ENCODE data around the gene FOXO1. TPM values are rescaled to one million over a fixed set of nuclear protein-coding genes. Genes with fewer than 3 reads are reported as not detected.
A peak's percentile ranks its signal among the peaks of the same experiment; 100 is the strongest.
"Not testable (repeated sequence)": the region's sequence is repeated elsewhere in the genome, so short reads cannot be mapped to it uniquely, and the experiment has no call there.

The FOXO1 gene
- total RNA-seq: 1 to 10 TPM; 6.1 to 9.5 TPM

DNA sequence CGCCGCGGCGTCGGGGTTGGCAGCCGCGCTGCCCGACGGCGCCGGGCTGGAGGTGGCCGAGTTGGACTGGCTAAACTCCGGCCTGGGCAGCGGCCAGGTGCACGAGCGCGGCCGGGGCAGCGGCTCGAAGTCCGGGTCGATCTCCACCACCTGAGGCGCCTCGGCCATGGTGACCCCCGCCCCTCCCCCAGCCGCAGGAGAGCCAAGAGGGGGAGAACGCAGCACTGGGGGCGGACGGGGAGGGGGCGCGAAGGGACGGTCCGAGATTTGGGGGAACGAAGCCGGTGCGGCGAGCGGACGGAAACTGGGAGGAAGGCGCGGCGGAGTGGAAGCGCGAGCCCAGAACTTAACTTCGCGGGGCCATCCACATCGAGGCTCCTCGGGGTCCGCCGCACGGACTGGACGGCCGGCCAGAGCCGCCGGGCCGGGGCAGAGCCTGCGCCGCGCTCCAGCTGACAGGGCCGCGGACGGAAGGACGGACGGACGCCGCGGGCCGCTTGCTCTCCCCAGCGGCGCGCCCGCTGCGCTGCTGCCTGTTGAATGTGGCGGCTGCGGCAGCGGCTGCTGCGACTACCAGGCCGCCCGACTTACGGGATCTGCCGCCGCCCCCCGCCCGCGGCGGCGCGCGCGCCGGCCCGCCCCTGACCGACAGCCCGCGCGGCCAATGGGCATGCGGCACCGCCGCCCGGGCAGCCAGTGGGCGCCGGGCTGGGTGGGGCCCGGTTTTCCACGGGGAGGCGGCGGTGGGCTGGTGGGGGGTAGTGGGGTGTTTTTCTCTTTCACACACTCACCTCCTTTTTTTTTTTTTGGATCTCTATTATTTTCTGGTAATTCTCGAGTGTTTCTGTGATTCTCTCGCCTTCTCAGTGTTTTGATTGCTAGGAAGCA is at the start of gene FOXO1:
Gene FOXO1, minus strand, starts transcription at position 597 of the 888 bp plus-strand sequence. Its CDS starts 429 bp downstream, at position 168.
- H3K9me3 Mint-ChIP-seq: no peaks in the 10 kb centered on the region
- no peaks in the 10 kb centered on the region for H3K36me3 Mint-ChIP-seq
- no peaks in the 10 kb centered on the region for H3K27me3 Mint-ChIP-seq
- peak within 1 kb of the TSS; percentile 74 to 87 for H3K27ac Mint-ChIP-seq
- peak; percentile 96 for DNase-seq (ENCODE audit: low spot score)
- ATAC-seq: peak; percentile 85 to 93
- H3K4me3 Mint-ChIP-seq: peak within 1 kb of the TSS; percentile 91
- H3K4me1 Mint-ChIP-seq (ENCODE audit: low read depth in 2 of 2): peaks cover 28 to 32% of the 10 kb centered on the region in 2 donors

DNA sequence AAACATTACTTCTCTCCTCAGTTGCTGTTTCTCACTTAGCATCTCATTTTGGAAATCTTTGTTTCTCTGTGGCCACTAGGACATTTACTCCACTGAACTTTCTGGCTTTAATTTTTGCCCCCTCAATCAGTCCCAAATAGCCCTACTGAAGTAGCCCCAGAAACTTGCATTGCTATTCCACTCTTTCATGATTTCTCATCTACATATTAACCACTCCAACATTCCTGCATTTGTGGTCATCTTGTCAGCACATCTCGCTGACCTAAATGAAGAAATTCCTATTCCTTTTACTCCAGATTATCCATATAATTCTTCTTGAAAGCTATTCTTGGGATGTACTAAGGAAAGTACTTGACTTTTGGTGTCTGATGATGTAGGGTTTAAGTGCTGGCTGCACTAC is 48.0 kb upstream of the FOXO1 start:
- peaks cover 40% of the 10 kb centered on the region for H3K36me3 Mint-ChIP-seq
- not testable (repeated sequence) for ATAC-seq; H3K4me1 Mint-ChIP-seq (ENCODE audit: low read depth in 2 of 2); H3K27me3 Mint-ChIP-seq; DNase-seq (ENCODE audit: low spot score); H3K4me3 Mint-ChIP-seq; H3K27ac Mint-ChIP-seq
- peaks cover 19% of the 10 kb centered on the region for H3K9me3 Mint-ChIP-seq

- DNase-seq (ENCODE audit: low spot score) (no peak), ATAC-seq (no peak)
- peaks cover 36% of the 10 kb centered on the region for H3K36me3 Mint-ChIP-seq
- H3K27ac Mint-ChIP-seq: no peak overlapping the region
- no peak overlapping the region for H3K4me3 Mint-ChIP-seq
- no peaks in the 10 kb centered on the region for H3K27me3 Mint-ChIP-seq
- H3K4me1 Mint-ChIP-seq (ENCODE audit: low read depth in 2 of 2): peaks cover 0 to 9% of the 10 kb centered on the region in 2 donors
- H3K9me3 Mint-ChIP-seq: peaks cover 27% of the 10 kb centered on the region
Measured at GRCh38 chr13:40706439-40706838, 40.0 kb upstream of the FOXO1 start.

DNA sequence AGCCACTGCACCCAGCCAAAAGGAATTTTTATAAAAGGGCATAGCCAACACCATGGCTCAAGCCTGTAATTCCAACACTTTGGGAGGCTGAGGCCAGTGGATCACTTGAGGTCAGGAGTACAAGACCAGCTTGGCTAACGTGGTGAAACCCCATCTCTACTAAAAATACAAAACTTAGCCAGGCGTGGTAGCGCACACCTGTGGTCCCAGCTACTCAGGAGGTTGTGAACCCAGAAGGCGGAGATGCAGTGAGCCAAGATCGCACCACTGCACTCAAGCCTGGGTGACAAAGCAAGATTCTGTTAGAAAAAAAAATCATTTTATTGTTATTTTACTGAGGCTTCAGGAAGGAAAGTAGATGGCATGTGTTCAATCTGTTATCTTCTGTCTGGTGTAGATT is 31.3 kb upstream of the FOXO1 start:
- no peak overlapping the region for H3K27ac Mint-ChIP-seq
- no peaks in the 10 kb centered on the region for H3K36me3 Mint-ChIP-seq
- H3K4me1 Mint-ChIP-seq (ENCODE audit: low read depth in 2 of 2): no peaks in the 10 kb centered on the region
- no peak overlapping the region for H3K4me3 Mint-ChIP-seq
- no peak for DNase-seq (ENCODE audit: low spot score)
- H3K9me3 Mint-ChIP-seq: no peaks in the 10 kb centered on the region
- no peaks in the 10 kb centered on the region for H3K27me3 Mint-ChIP-seq
- ATAC-seq: no peak

GRCh38 chr13:40694426-40694825 is 28.0 kb upstream of the FOXO1 start:
- no peaks in the 10 kb centered on the region for H3K36me3 Mint-ChIP-seq
- H3K4me1 Mint-ChIP-seq (ENCODE audit: low read depth in 2 of 2): no peaks in the 10 kb centered on the region
- ATAC-seq (no peak), DNase-seq (ENCODE audit: low spot score) (no peak)
- H3K27me3 Mint-ChIP-seq: no peaks in the 10 kb centered on the region
- no peaks in the 10 kb centered on the region for H3K9me3 Mint-ChIP-seq
- H3K4me3 Mint-ChIP-seq: no peak overlapping the region
- no peak overlapping the region for H3K27ac Mint-ChIP-seq

DNA sequence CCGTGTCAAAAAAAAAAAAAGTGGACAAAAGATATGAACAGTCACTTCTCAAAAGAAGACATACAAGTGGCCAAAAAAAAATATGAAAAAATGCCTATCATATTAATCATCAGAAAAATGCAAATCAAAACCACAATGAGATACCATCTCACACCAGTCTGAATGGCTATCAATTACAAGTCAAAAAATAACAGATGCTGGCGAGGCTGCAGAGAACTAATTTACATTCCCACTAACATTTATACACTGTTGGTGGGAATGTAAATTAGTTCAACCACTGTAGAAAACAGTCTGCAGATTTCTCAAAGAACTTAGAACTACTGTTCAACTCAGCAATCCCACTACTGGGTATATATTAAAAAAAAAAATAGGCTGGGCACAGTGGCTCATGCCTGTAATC is 26.5 kb upstream of the FOXO1 start:
- H3K9me3 Mint-ChIP-seq: no peaks in the 10 kb centered on the region
- no peaks in the 10 kb centered on the region for H3K36me3 Mint-ChIP-seq
- H3K4me1 Mint-ChIP-seq (ENCODE audit: low read depth in 2 of 2): no peaks in the 10 kb centered on the region
- no peak overlapping the region for H3K27ac Mint-ChIP-seq
- no peak overlapping the region for H3K4me3 Mint-ChIP-seq
- ATAC-seq: no peak
- no peak for DNase-seq (ENCODE audit: low spot score)
- H3K27me3 Mint-ChIP-seq: peaks cover 0 to 2% of the 10 kb centered on the region in 2 donors

- ATAC-seq: no peak
- Mint-ChIP-seq H3K4me3 (no peak overlapping the region), H3K36me3 (no peaks in the 10 kb centered on the region), H3K27ac (no peak overlapping the region), H3K4me1 (ENCODE audit: low read depth in 2 of 2) (no peaks in the 10 kb centered on the region), H3K27me3 (peaks cover 0 to 2% of the 10 kb centered on the region in 2 donors), H3K9me3 (no peaks in the 10 kb centered on the region)
- no peak for DNase-seq (ENCODE audit: low spot score)
Measured at GRCh38 chr13:40688781-40689180, 22.3 kb upstream of the FOXO1 start.

DNA sequence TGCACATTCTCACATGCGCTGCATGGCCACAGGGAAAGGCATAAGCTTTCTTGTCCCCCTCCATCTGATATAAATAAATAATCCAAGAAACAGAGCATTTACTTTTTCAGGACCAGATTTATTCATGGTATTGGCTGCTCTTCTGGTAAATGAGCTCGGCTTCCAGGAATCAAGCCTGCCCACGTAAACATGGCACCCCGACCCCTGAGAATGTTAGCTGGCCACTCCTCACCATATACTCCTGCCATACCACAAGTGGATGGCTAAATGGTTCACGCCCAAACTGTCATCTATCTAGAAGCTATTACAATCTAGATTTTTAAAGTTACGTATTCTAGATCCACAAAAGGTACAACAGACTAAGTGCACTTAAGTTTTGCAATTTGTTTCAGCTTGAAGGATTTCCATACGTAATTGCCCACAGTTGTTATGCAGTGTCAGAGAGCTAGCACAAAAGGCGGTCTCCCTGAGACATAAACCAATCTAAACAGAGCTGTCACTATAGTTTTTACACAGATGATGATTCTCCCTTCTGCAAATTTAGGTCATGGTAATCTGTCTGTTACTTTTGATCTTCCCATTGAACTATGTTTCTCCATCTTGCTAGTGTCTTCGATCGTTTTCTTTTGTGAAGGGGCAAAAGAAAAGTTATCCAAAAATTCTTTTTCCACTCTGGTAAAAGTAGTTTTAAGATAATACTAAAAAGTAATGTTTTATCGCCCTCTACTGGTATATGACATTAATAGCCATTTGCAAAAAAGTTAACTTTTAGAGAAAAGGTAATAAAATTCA is 16.2 kb upstream of the FOXO1 start:
- Mint-ChIP-seq H3K4me3 (no peak overlapping the region), H3K4me1 (ENCODE audit: low read depth in 2 of 2) (peaks cover 0 to 5% of the 10 kb centered on the region in 2 donors), H3K9me3 (no peaks in the 10 kb centered on the region), H3K27me3 (no peaks in the 10 kb centered on the region), H3K36me3 (no peaks in the 10 kb centered on the region), H3K27ac (no peak overlapping the region)
- no peak for ATAC-seq
- no peak for DNase-seq (ENCODE audit: low spot score)

GRCh38 chr13:40681341-40682146 is 15.1 kb upstream of the FOXO1 start:
- H3K27me3 Mint-ChIP-seq: no peaks in the 10 kb centered on the region
- H3K9me3 Mint-ChIP-seq: no peaks in the 10 kb centered on the region
- no peak for DNase-seq (ENCODE audit: low spot score)
- H3K27ac Mint-ChIP-seq: no peak overlapping the region
- H3K4me3 Mint-ChIP-seq: no peak overlapping the region
- peaks cover 0 to 5% of the 10 kb centered on the region in 2 donors for H3K4me1 Mint-ChIP-seq (ENCODE audit: low read depth in 2 of 2)
- no peaks in the 10 kb centered on the region for H3K36me3 Mint-ChIP-seq
- ATAC-seq: no peak

- no peak for DNase-seq (ENCODE audit: low spot score)
- no peaks in the 10 kb centered on the region for H3K27me3 Mint-ChIP-seq
- no peaks in the 10 kb centered on the region for H3K9me3 Mint-ChIP-seq
- H3K36me3 Mint-ChIP-seq: no peaks in the 10 kb centered on the region
- H3K4me1 Mint-ChIP-seq (ENCODE audit: low read depth in 2 of 2): peaks cover 0 to 5% of the 10 kb centered on the region in 2 donors
- no peak overlapping the region for H3K4me3 Mint-ChIP-seq
- H3K27ac Mint-ChIP-seq: no peak overlapping the region
- no peak for ATAC-seq
Measured at GRCh38 chr13:40680659-40681323, 14.3 kb upstream of the FOXO1 start.

- peaks cover 0 to 5% of the 10 kb centered on the region in 2 donors for H3K4me1 Mint-ChIP-seq (ENCODE audit: low read depth in 2 of 2)
- no peaks in the 10 kb centered on the region for H3K9me3 Mint-ChIP-seq
- no peaks in the 10 kb centered on the region for H3K27me3 Mint-ChIP-seq
- H3K27ac Mint-ChIP-seq: no peak overlapping the region
- no peak for ATAC-seq
- no peak for DNase-seq (ENCODE audit: low spot score)
- no peaks in the 10 kb centered on the region for H3K36me3 Mint-ChIP-seq
- H3K4me3 Mint-ChIP-seq: no peak overlapping the region
Measured at GRCh38 chr13:40679480-40679985, 13.1 kb upstream of the FOXO1 start.

GRCh38 chr13:40677064-40677463 is 10.6 kb upstream of the FOXO1 start:
- Mint-ChIP-seq H3K27ac (no peak overlapping the region), H3K36me3 (no peaks in the 10 kb centered on the region), H3K27me3 (peaks cover 0 to 2% of the 10 kb centered on the region in 2 donors), H3K9me3 (no peaks in the 10 kb centered on the region), H3K4me1 (ENCODE audit: low read depth in 2 of 2) (no peaks in the 10 kb centered on the region), H3K4me3 (no peak overlapping the region)
- ATAC-seq (no peak), DNase-seq (ENCODE audit: low spot score) (no peak)

DNA sequence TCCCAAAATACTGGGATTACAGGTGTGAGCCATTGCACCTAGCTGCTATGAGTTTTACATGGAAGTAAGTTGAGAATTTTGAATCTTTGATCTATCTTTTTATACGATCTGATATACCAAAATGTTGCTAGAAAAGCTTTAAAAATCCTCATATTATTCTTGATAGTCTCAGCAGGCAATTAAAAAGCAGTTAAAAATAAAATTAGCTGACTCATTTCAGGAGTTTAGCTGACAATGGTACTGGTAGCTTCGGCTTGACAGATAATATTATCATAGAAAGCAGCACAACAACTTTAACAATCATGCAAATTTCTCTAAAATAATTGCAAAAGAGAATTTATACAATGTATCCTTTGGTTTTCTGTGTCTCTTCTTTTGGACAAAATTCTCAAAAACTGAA is 9.6 kb upstream of the FOXO1 start:
- Mint-ChIP-seq H3K36me3 (no peaks in the 10 kb centered on the region), H3K4me3 (no peak overlapping the region), H3K27ac (no peak overlapping the region), H3K4me1 (ENCODE audit: low read depth in 2 of 2) (no peaks in the 10 kb centered on the region), H3K9me3 (no peaks in the 10 kb centered on the region), H3K27me3 (peaks cover 0 to 4% of the 10 kb centered on the region in 2 donors)
- no peak for ATAC-seq
- no peak for DNase-seq (ENCODE audit: low spot score)

All from natural killer cell treated with Interleukin-12 subunit alpha and Interleukin-12 subunit beta and Interleukin-15 and Interleukin-18, amount 100 ng/mL, for 72 hours (primary cell).